Posterior cingulate gyrus (tissue), 11 donors: ENCODE measurements around the gene IRAK2.

Experiments used
- DNase-seq, 10 donors: peaks; one replicate each; pipeline versions ENCODE4 v3.0.0 to v3.0.0-alpha.2; 2020 to 2021; ENCODE audit warnings: mixed read lengths in 3 of 10
- intact Hi-C: fragments of 100-400 bp; cut with DNase I; formaldehyde crosslinking; loops from one replicate; pipeline ENCODE4 v1.15.1; 2023

The IRAK2 gene

GRCh38 chr3:10187290-10187876 is 22.7 kb downstream of the IRAK2 start:
- intact Hi-C loops, result no loop called here
- no peak for DNase-seq

DNA sequence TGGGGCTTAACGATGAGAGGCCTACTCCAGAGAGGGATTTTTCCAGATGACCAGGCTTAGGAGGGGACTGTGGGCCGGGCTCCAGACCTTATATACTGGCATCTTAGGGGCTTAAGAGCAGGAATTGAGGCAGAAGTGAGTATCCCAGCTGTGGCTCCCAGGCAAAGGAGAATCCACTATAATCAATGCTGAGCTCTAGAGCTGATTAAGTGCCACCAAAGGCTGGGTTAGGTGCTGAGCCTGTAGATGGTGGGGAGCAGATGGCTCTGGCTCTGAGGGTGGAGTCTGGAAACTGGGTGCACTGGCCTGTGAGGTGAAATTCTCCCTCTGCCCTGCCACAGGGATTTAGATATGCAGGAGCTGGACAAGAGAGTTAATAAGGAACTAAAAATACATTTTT is 23.2 kb downstream of the IRAK2 start:
- DNase-seq, result no peak
- intact Hi-C loops, result no loop called here

- intact Hi-C loops, result no loop called here
- no peak for DNase-seq
Observed at GRCh38 chr3:10188804-10189556, 24.3 kb downstream of the IRAK2 start.

DNA sequence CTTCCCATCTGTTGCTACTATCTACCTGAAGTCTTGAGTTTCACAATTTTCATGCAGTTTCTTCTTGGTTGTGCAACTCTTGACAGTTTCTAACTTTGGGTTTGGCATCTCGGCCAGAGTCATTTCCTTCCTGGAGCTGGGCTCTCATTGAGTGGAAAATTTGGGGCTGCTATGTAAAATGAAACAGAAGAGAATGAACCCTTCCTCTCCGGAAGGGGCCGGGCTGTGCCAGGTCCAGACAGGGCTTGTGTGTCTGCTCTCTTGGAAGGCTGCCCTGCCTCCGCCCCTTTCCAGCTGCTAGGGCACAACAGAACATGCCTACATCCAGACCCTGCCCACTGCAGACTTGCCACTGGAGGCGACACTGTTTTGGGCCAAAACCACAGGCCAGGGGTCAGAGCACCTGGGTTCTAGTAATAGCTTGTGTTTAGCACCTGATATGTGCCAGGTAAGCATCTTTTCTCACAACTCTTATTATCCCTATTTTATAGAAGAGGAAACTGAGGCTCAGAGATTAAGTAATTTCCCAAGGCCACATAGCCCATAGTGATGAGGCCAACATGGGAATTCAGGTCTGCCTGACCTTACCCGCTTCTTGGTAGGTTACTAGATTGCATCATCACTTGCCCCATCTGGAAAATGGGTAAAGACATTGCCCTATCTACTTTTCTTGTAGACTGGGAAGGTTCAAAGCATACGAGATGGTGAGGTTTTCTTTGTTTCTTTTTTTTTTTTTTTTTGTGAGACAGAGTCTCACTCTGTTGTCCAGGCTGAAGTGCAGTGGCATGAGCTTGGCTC is 25.0 kb downstream of the IRAK2 start:
- DNase-seq, result peak; percentile 78 to 98 (median 92)
- intact Hi-C loops, result no loop called here

GRCh38 chr3:10192953-10193691 is 28.4 kb downstream of the IRAK2 start:
- peak in 2 of 10 donors; percentile 19 to 35 for DNase-seq
- intact Hi-C loops, result no loop called here

- intact Hi-C loops, result no loop called here
- DNase-seq, result no peak
Observed at GRCh38 chr3:10193692-10194327, 29.1 kb downstream of the IRAK2 start.

- peak in 7 of 10 donors; percentile 39 to 90 (median 70) for DNase-seq
- intact Hi-C loops, result no loop called here
Observed at GRCh38 chr3:10194328-10195071, 29.8 kb downstream of the IRAK2 start.

DNA sequence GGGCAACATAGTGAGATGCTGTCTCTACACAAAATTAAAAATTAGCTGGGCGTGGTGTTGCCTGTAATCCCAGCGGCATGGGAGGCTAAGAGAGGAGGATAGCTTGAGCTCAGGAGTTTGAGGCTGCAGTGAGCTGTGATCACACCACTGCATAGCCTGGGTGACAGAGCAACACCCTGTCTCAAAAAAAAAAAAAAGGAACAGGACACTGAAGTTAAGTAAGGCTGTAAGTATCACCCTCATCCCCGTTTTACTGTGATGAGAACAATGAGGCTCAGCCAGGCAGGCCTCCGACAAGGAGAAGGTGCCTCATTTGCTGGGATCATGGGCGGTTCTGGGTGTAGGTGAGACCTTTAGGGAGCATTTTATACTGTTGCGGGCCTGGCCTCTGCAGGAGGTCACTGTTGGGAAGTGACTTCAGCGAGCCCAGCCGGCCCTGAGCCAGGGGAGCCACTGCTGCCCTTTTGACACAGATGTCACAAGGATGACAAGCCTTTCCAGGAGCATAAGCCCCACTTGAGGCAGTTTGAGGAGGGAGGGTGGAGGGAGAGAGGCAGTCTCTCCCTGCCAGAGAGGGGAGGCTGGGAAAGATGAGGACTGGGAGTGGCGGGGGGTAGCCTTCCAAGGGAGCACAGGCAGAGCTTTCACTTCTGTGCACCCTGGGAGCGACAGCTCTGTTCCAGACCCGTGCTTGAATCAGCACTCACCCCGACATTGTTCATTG is 30.8 kb downstream of the IRAK2 start:
- peak in 5 of 10 donors; percentile 33 to 87 (median 57) for DNase-seq
- intact Hi-C loops, result no loop called here

DNA sequence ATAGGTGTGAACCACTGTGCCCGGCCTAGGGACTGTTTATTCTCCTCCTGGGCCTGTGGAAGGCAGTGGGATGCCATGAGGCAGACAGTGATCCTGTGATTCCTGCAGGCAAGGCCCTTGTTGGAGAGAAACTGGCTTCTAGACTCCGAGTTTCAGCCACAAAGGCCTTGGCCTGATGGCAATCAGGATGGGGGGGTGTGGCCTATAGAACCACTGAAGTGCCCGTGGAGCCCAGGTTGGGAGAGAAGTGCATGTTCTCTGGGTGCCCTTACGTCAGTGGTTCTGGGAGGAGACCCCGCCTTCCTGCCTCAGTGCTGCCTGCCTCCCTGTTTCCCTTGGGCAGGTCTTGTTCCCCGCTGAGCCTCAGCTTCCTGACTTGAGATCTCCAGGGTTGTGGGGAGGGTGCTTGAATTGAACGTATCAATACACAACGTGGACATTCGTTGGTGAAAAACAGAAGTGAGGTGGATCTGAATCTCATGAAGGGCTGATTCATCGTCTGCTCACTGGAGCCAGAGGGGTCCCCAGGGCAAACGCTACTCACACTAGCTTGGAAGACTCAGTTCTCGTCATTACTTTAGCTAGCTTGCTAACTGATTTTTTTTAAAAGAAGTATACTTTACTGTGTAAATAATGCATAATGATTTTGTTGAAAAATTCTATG is 31.8 kb downstream of the IRAK2 start:
- intact Hi-C loops, result no loop called here
- no peak for DNase-seq

DNA sequence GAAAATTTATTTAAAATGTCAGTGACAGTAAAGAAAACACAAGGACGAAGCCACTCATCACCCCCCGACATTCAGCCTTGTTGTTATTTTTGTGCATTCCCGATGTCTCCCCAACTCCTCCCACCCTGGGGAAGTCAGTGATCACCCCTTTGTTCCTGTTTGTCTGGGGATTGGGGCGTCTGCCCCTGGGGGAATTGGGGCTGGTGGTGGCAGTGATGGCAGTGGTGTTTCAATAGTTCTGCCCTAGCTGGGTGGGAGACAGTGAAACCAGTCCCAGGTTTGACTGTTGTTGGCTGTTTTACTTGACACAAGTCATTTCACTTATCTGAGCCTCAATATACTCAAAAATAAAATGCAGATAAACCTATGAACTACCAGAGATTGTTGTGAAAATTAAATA is 33.5 kb downstream of the IRAK2 start:
- DNase-seq, result peak in 1 of 10 donors; percentile 6
- intact Hi-C loops, result no loop called here

DNA sequence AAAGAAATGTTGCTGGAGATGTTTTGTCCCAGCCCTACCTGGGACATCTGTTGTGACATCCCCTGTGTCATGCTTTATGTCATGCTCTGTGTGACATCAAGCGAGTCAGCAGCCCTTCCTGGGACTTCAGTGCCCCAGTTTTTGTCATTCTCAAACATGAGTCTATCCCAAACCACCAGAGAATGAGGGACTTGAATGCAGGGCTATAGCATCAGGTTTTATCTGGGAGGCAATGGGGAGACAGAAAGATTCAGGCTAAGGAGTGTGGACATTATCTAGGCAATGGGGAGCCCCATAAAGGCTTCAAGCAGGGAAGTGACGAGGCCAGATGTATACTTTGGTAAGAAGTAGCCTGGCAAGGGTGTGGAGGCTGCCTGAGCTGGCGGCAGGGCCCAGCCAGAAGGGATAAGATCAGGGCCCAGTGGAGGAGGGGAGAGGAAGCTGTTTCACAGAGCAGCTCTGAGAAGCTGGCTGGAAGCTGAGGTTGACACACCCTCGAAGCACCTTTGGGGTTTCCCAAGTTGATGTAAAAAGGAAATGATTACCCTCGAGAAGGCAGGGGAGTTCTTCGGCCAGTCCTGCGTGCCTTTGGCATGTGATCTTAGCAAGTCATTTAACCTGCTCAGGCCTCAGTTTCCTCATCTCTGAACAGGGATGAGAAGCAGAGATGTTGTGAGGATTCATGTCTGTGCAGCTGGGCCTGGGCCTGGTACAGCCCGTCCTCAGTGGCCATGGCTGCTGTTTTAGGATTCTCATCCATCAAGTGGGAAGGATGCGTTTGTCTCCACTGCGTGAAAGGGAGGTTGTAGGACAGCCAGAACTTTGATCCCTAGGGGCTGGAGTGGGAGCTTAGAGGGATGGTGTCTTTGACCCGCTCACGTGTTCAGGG is 34.3 kb downstream of the IRAK2 start:
- intact Hi-C loops, result no loop called here
- DNase-seq, result peak in 1 of 10 donors; percentile 54

GRCh38 chr3:10204921-10205320 is 40.2 kb downstream of the IRAK2 start:
- intact Hi-C loops, result no loop called here

DNA sequence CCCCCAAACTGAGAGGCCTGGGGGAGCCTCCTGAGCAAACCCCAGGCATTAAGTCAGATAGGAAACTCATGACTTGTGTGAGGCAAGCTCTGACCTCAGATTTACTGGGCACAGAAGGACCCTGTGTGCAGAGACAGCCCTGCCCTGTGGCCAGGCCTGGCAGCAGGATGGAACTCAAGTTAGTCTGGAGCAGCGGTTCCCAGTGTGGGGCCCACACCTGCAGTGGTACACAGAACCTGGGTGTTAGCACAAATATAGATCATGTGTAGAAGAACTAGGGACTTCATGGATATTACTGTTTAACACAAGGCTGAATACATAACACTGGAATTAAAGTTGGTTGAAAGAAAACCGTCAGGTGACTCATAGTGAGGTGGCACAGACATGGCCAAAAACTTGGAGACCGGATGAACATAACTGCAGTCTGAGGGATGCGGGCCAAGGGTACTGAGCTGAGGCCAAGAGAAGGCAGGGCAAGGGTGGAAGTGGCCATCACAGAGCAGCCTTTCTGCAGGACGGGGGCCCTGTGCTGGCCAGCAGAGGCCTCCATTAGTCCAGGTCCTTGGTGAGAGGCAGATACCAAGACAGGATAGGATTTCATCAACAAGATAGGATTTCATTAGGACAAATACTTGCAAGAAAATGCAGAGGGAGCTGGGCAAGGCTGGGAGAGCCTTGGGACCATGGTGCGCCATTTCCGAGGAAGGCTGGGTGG is 40.9 kb downstream of the IRAK2 start:
- intact Hi-C loops, result no loop called here
- DNase-seq, result peak in 2 of 10 donors; percentile 57 to 75

More at GRCh38 chr3:10204921-10205320, 40.2 kb downstream of the IRAK2 start:
- no peak for DNase-seq

DNA sequence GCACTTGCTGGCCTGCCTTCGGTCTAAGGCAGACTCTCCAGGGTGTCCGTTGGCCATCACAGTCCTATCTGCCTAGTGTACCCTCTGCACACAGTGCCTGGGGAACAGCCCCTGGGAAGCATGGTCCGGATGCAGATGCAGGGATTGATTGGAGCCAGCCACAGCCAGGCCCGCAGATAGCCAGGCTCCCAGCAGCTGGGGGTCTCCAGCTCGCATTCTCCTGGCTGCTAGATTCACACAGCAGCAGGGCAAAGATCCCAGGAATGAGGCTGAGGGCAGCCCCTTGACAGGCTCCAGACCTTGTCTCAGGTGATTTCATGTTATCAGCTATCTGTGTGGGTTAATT is 41.4 kb downstream of the IRAK2 start:
- intact Hi-C loops, result no loop called here
- DNase-seq, result peak in 1 of 10 donors; percentile 34

DNA sequence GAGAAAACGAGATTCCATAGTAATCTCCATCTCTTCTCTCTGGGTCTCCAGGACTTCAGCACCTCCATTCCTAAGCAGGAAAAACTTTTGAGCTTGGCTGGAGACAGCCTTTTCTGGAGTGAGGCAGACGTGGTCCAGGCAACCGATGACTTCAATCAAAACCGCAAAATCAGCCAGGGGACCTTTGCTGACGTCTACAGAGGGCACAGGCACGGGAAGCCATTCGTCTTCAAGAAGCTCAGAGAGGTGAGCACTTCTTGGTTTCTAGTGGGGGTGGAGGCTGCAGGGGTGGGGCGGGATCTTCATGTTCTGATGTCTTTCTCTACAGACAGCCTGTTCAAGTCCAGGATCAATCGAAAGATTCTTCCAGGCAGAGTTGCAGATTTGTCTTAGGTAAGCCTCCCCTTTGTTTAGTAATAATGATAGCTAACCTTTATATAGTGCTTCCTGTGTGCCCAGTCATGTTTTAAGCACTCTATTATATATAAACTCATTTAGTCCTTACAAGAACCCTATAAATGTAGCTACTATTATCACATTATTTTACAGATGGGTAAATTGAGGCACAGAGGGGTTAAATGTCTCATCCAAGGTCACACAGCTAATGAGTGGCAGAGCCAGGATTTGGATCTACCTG is 48.6 kb downstream of the IRAK2 start:
- peak in 1 of 10 donors; percentile 9 for DNase-seq
- intact Hi-C loops, result no loop called here
